ENCODE results near the gene ERC1. TPM values are rescaled to one million over a fixed set of nuclear protein-coding genes. Genes with fewer than 3 reads are reported as not detected.
A peak's percentile ranks its signal among the peaks of the same experiment; 100 is the strongest.
"Not testable (repeated sequence)": the region's sequence is repeated elsewhere in the genome, so short reads cannot be mapped to it uniquely, and the experiment has no call there.

The ERC1 gene
- total RNA-seq, 1 donor from 2014 or later = 16.6 TPM

GRCh38 chr12:1307796-1308195 lies 316.8 kb downstream of the ERC1 start:
- no peak for FAIRE-seq
- no peak overlapping the region for H3K4me3 ChIP-seq (ENCODE audit: low read depth, low read length)
- TF ChIP-seq, protein P1, sequence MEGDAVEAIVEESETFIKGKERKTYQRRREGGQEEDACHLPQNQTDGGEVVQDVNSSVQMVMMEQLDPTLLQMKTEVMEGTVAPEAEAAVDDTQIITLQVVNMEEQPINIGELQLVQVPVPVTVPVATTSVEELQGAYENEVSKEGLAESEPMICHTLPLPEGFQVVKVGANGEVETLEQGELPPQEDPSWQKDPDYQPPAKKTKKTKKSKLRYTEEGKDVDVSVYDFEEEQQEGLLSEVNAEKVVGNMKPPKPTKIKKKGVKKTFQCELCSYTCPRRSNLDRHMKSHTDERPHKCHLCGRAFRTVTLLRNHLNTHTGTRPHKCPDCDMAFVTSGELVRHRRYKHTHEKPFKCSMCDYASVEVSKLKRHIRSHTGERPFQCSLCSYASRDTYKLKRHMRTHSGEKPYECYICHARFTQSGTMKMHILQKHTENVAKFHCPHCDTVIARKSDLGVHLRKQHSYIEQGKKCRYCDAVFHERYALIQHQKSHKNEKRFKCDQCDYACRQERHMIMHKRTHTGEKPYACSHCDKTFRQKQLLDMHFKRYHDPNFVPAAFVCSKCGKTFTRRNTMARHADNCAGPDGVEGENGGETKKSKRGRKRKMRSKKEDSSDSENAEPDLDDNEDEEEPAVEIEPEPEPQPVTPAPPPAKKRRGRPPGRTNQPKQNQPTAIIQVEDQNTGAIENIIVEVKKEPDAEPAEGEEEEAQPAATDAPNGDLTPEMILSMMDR (IDR thresholded peaks at IDR 0.05; ENCODE audit: insufficient read depth, low read length, severe bottlenecking) = no peak
- DNase-seq (ENCODE audit: low read depth) = no peak
- no peaks in the 10 kb centered on the region for H3K27me3 ChIP-seq (ENCODE audit: control insufficient read depth, insufficient read depth, low read length)
- H3K36me3 ChIP-seq (ENCODE audit: control insufficient read depth, insufficient read depth, low read length) = no peaks in the 10 kb centered on the region

GRCh38 chr12:1309613-1310012 lies 318.6 kb downstream of the ERC1 start:
- H3K4me3 ChIP-seq (ENCODE audit: low read depth, low read length) = no peak overlapping the region
- H3K27me3 ChIP-seq (ENCODE audit: control insufficient read depth, insufficient read depth, low read length) = no peaks in the 10 kb centered on the region
- DNase-seq (ENCODE audit: low read depth) (no peak), FAIRE-seq (no peak)
- no peaks in the 10 kb centered on the region for H3K36me3 ChIP-seq (ENCODE audit: control insufficient read depth, insufficient read depth, low read length)
- TF ChIP-seq, protein P1 (IDR thresholded peaks at IDR 0.05; ENCODE audit: insufficient read depth, low read length, severe bottlenecking) = no peak

GRCh38 chr12:1310653-1311052 lies 319.6 kb downstream of the ERC1 start:
- no peak for FAIRE-seq
- Histone ChIP-seq H3K36me3 (ENCODE audit: control insufficient read depth, insufficient read depth, low read length) (no peaks in the 10 kb centered on the region), H3K27me3 (ENCODE audit: control insufficient read depth, insufficient read depth, low read length) (no peaks in the 10 kb centered on the region), H3K4me3 (ENCODE audit: low read depth, low read length) (no peak overlapping the region)
- DNase-seq (ENCODE audit: low read depth) = no peak
- TF ChIP-seq, protein P1 (IDR thresholded peaks at IDR 0.05; ENCODE audit: insufficient read depth, low read length, severe bottlenecking) = no peak

DNA sequence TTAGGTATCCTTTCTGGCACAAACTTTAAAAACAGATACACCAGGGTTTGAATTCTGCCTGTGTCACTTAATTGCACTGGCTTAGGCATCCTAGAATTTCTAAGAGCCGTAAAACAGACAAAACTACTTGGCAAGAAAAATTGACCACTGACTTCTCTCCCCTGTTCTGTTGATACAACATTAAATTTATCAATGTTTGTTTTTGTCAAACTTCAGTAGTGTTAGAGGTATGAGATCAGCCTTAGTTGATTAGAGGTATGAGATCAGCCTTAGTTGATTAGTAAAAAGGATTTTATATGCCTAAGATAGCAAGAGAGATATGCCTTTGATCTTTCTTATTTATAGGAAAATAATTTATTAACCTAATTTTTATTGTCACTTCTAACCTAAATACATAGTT lies 320.1 kb downstream of the ERC1 start:
- no peak overlapping the region for H3K4me3 ChIP-seq (ENCODE audit: low read depth, low read length)
- no peaks in the 10 kb centered on the region for H3K27me3 ChIP-seq (ENCODE audit: control insufficient read depth, insufficient read depth, low read length)
- TF ChIP-seq, protein P1 (IDR thresholded peaks at IDR 0.05; ENCODE audit: insufficient read depth, low read length, severe bottlenecking) = no peak
- H3K36me3 ChIP-seq (ENCODE audit: control insufficient read depth, insufficient read depth, low read length) = no peaks in the 10 kb centered on the region
- DNase-seq (ENCODE audit: low read depth) = no peak
- FAIRE-seq = no peak

GRCh38 chr12:1313906-1314305 lies 322.9 kb downstream of the ERC1 start:
- TF ChIP-seq, protein P1 (IDR thresholded peaks at IDR 0.05; ENCODE audit: insufficient read depth, low read length, severe bottlenecking) = no peak
- H3K36me3 ChIP-seq (ENCODE audit: control insufficient read depth, insufficient read depth, low read length) = no peaks in the 10 kb centered on the region
- FAIRE-seq = no peak
- DNase-seq (ENCODE audit: low read depth) = peak; percentile 47
- H3K27me3 ChIP-seq (ENCODE audit: control insufficient read depth, insufficient read depth, low read length) = no peaks in the 10 kb centered on the region
- H3K4me3 ChIP-seq (ENCODE audit: low read depth, low read length) = no peak overlapping the region

GRCh38 chr12:1314523-1314922 lies 323.5 kb downstream of the ERC1 start:
- no peaks in the 10 kb centered on the region for H3K36me3 ChIP-seq (ENCODE audit: control insufficient read depth, insufficient read depth, low read length)
- FAIRE-seq = no peak
- H3K27me3 ChIP-seq (ENCODE audit: control insufficient read depth, insufficient read depth, low read length) = no peaks in the 10 kb centered on the region
- TF ChIP-seq, protein P1 (IDR thresholded peaks at IDR 0.05; ENCODE audit: insufficient read depth, low read length, severe bottlenecking) = no peak
- no peak overlapping the region for H3K4me3 ChIP-seq (ENCODE audit: low read depth, low read length)
- DNase-seq (ENCODE audit: low read depth) = no peak

DNA sequence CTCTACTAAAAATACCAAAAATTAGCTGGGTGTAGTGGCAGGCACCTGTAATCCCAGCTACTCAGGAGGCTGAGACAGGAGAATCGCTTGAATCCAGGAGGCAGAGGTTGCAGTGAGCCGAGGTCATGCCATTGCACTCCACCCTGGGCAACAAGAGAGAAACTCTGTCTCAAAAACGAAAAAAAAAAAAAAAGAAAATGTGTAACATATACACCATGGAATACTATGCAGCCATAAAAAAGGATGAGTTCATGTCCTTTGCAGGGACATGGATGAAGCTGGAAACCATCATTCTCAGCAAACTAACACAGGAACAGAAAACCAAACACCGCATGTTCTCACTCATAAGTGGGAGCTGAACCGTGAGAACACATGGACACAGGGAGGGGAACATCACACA lies 326.0 kb downstream of the ERC1 start:
- not testable (repeated sequence) for H3K4me3 ChIP-seq (ENCODE audit: low read depth, low read length); FAIRE-seq; DNase-seq (ENCODE audit: low read depth)

More for the DNA sequence above, 326.0 kb downstream of the ERC1 start:
- H3K27me3 ChIP-seq (ENCODE audit: control insufficient read depth, insufficient read depth, low read length); H3K36me3 ChIP-seq (ENCODE audit: control insufficient read depth, insufficient read depth, low read length): not testable (repeated sequence)

Data from bronchial epithelial cell (primary cell).